ENCODE results near the gene C2orf76. TPM values are rescaled to one million over a fixed set of nuclear protein-coding genes. Genes with fewer than 3 reads are reported as not detected.

C2orf76 gene
- total and polyA plus RNA-seq, 4 donors, result 17.4 to 29.5 (median 21.3) TPM

GRCh38 chr2:119349289-119349688, 17.3 kb downstream of the C2orf76 start:
- Histone ChIP-seq H3K27me3 (ENCODE audit: control insufficient read depth, insufficient read depth, low read length) (no peaks in the 10 kb centered on the region), H3K27ac (ENCODE audit: low read depth, low read length) (no peak overlapping the region)
- WGBS (ENCODE audit: insufficient coverage), result 95% methylated on average over 6 of the region's 6 CpGs

GRCh38 chr2:119341684-119342083, 24.9 kb downstream of the C2orf76 start:
- Histone ChIP-seq H3K36me3 (ENCODE audit: control insufficient read depth, insufficient read depth, low read length) (no peaks in the 10 kb centered on the region), H3K9me3 (ENCODE audit: control insufficient read depth, insufficient read depth, low read length) (no peaks in the 10 kb centered on the region), H3K4me3 (ENCODE audit: low read depth, low read length) (no peak overlapping the region), H3K27ac (ENCODE audit: low read depth, low read length) (no peak overlapping the region), H3K4me1 (ENCODE audit: control insufficient read depth, insufficient read depth, low read length) (no peaks in the 10 kb centered on the region), H3K27me3 (ENCODE audit: control insufficient read depth, insufficient read depth, low read length) (no peaks in the 10 kb centered on the region)
- no CpG with 5 or more reads among the region's 2 CpGs for WGBS (ENCODE audit: insufficient coverage)
- no peak for DNase-seq (ENCODE audit: low read depth in 4 of 6, low spot score in 6 of 6)

More at GRCh38 chr2:119349289-119349688, 17.3 kb downstream of the C2orf76 start:
- H3K4me1 ChIP-seq (ENCODE audit: control insufficient read depth, insufficient read depth, low read length), result no peaks in the 10 kb centered on the region
- H3K4me3 ChIP-seq (ENCODE audit: low read depth, low read length), result no peak overlapping the region
- H3K9me3 ChIP-seq (ENCODE audit: control insufficient read depth, insufficient read depth, low read length), result no peaks in the 10 kb centered on the region
- DNase-seq (ENCODE audit: low read depth in 4 of 6, low spot score in 6 of 6), result no peak
- H3K36me3 ChIP-seq (ENCODE audit: control insufficient read depth, insufficient read depth, low read length), result no peaks in the 10 kb centered on the region

DNA sequence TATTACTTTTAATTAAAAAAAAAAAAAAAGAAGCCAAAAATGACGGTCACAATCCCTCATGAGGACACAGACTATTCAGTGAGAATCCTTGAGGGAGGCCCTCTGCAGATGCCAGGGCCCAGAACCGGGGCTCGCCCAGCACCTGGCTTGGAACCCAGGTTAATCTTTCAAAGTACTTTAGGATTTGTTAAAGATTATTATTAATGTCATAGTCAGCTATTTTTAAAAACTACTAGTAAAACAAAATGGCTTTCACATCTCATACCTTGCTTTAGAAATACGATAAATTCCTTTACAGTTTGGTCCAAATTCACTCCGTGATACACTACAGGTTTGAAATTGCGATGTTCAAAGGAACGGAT, 27.1 kb downstream of the C2orf76 start:
- no peak for DNase-seq (ENCODE audit: low read depth in 4 of 6, low spot score in 6 of 6)
- WGBS (ENCODE audit: insufficient coverage), result 91% methylated on average over 4 of the region's 7 CpGs
- Histone ChIP-seq H3K36me3 (ENCODE audit: control insufficient read depth, insufficient read depth, low read length) (no peaks in the 10 kb centered on the region), H3K4me3 (ENCODE audit: low read depth, low read length) (no peak overlapping the region), H3K27ac (ENCODE audit: low read depth, low read length) (no peak overlapping the region), H3K27me3 (ENCODE audit: control insufficient read depth, insufficient read depth, low read length) (no peaks in the 10 kb centered on the region), H3K9me3 (ENCODE audit: control insufficient read depth, insufficient read depth, low read length) (no peaks in the 10 kb centered on the region), H3K4me1 (ENCODE audit: control insufficient read depth, insufficient read depth, low read length) (no peaks in the 10 kb centered on the region)

DNA sequence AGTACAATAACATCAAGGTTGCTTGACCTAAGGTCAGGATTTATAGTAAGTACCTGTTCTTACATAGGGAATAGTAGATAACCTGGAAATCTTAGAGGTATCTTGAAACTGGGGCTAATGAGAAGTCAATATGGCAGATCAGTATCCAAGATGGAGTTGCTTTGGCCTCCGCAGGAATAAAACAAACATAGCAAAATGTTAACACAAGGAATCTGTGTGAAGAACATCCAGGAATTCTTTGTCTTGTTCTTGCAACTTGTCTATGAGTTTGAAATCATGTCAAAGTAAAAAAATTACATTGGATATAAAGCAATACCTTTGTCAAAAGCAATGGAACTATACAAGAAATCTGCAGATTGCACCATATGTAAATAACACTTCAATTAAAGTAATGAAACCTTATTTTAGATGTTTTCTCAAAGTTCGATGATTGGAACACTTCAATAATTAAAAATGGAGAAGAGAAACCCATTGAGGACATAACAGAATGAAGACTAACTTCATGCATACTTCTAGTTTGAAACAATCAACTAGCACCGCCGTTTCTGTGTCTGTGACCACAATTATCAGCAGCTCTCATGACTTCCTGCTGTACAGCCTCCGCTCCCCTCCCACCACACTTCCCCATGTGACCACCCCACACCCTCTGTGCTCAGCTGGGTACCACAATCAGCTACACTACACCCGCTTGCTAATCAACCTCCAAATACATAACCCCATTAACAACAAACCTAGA, 27.6 kb downstream of the C2orf76 start:
- Histone ChIP-seq H3K9me3 (ENCODE audit: control insufficient read depth, insufficient read depth, low read length) (no peaks in the 10 kb centered on the region), H3K4me3 (ENCODE audit: low read depth, low read length) (no peak overlapping the region), H3K36me3 (ENCODE audit: control insufficient read depth, insufficient read depth, low read length) (no peaks in the 10 kb centered on the region), H3K27me3 (ENCODE audit: control insufficient read depth, insufficient read depth, low read length) (no peaks in the 10 kb centered on the region), H3K27ac (ENCODE audit: low read depth, low read length) (no peak overlapping the region), H3K4me1 (ENCODE audit: control insufficient read depth, insufficient read depth, low read length) (no peaks in the 10 kb centered on the region)
- WGBS (ENCODE audit: insufficient coverage), result 70% methylated on average over 3 of the region's 6 CpGs
- no peak for DNase-seq (ENCODE audit: low read depth in 4 of 6, low spot score in 6 of 6)

GRCh38 chr2:119338272-119338671, 28.4 kb downstream of the C2orf76 start:
- Histone ChIP-seq H3K9me3 (ENCODE audit: control insufficient read depth, insufficient read depth, low read length) (no peaks in the 10 kb centered on the region), H3K4me3 (ENCODE audit: low read depth, low read length) (no peak overlapping the region), H3K36me3 (ENCODE audit: control insufficient read depth, insufficient read depth, low read length) (no peaks in the 10 kb centered on the region), H3K4me1 (ENCODE audit: control insufficient read depth, insufficient read depth, low read length) (no peaks in the 10 kb centered on the region), H3K27me3 (ENCODE audit: control insufficient read depth, insufficient read depth, low read length) (no peaks in the 10 kb centered on the region), H3K27ac (ENCODE audit: low read depth, low read length) (no peak overlapping the region)
- WGBS (ENCODE audit: insufficient coverage), result no CpG with 5 or more reads among the region's 2 CpGs
- DNase-seq (ENCODE audit: low read depth in 4 of 6, low spot score in 6 of 6), result no peak

DNA sequence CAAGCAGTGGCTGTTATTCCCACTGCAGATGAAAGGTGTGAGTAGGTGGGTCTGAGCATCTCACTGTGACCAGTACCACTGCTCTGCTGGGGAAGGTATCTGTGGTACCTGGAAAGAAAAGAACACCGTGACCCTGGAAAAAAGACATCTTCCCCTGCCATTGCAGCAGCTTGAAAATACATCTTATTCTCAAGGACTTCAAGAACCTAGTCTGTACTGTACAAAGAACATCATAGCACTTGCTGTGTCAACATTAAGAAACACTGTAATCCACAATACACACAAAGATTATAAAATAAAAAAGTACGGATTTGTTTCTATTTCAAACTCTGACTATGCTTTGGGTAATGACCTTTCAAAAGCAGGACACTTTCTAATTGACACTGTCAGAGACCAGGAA, 28.9 kb downstream of the C2orf76 start:
- no peak overlapping the region for H3K27ac ChIP-seq (ENCODE audit: low read depth, low read length)
- H3K9me3 ChIP-seq (ENCODE audit: control insufficient read depth, insufficient read depth, low read length), result no peaks in the 10 kb centered on the region
- no CpG with 5 or more reads among the region's 2 CpGs for WGBS (ENCODE audit: insufficient coverage)
- H3K4me3 ChIP-seq (ENCODE audit: low read depth, low read length), result no peak overlapping the region
- DNase-seq (ENCODE audit: low read depth in 4 of 6, low spot score in 6 of 6), result no peak
- H3K27me3 ChIP-seq (ENCODE audit: control insufficient read depth, insufficient read depth, low read length), result no peaks in the 10 kb centered on the region
- H3K4me1 ChIP-seq (ENCODE audit: control insufficient read depth, insufficient read depth, low read length), result no peaks in the 10 kb centered on the region
- H3K36me3 ChIP-seq (ENCODE audit: control insufficient read depth, insufficient read depth, low read length), result no peaks in the 10 kb centered on the region

DNA sequence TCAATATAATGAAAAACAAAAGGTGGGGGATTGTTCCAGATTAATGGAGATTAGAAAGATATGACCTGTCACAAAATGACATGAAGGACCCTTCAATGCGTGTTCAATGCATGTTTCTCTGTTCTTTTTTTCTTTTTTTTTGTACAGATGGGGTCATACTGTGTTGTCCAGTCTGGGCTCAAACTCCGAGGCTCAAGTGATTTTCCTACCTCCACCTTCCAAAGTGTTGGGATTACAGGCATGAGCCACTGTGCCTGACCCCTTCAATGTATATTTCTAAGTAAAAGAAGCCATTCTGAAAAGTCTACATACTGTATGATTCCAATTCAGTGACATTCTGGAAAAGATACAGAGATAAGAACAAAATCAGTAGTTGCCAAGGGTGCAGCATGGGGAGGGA, 32.8 kb downstream of the C2orf76 start:
- no peak overlapping the region for H3K27ac ChIP-seq (ENCODE audit: low read depth, low read length)
- 100% methylated on average over 1 of the region's 2 CpGs for WGBS (ENCODE audit: insufficient coverage)
- no peak overlapping the region for H3K4me3 ChIP-seq (ENCODE audit: low read depth, low read length)
- no peak for DNase-seq (ENCODE audit: low read depth in 4 of 6, low spot score in 6 of 6)
- no peaks in the 10 kb centered on the region for H3K27me3 ChIP-seq (ENCODE audit: control insufficient read depth, insufficient read depth, low read length)
- H3K9me3 ChIP-seq (ENCODE audit: control insufficient read depth, insufficient read depth, low read length), result no peaks in the 10 kb centered on the region
- no peaks in the 10 kb centered on the region for H3K4me1 ChIP-seq (ENCODE audit: control insufficient read depth, insufficient read depth, low read length)
- H3K36me3 ChIP-seq (ENCODE audit: control insufficient read depth, insufficient read depth, low read length), result no peaks in the 10 kb centered on the region

DNA sequence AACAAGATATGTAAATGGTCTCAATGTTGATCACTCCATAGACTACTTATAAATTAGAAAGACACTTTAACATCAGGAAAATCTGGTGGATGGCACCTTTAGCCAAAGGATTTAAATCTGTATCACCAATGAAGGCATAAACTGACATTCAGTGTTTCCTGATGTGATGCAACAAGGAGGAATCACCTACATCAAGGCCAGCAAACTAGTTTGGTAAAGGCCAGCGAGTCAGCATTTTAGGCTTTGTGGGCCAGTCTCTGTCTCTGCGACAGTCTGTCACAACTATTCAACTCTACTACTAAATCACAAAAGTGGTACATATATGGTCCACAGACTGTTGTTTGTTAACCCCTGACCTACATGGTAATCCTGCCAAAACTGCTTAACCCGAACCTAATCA, 33.3 kb downstream of the C2orf76 start:
- Histone ChIP-seq H3K36me3 (ENCODE audit: control insufficient read depth, insufficient read depth, low read length) (no peaks in the 10 kb centered on the region), H3K4me1 (ENCODE audit: control insufficient read depth, insufficient read depth, low read length) (no peaks in the 10 kb centered on the region), H3K9me3 (ENCODE audit: control insufficient read depth, insufficient read depth, low read length) (no peaks in the 10 kb centered on the region), H3K27me3 (ENCODE audit: control insufficient read depth, insufficient read depth, low read length) (no peaks in the 10 kb centered on the region), H3K27ac (ENCODE audit: low read depth, low read length) (no peak overlapping the region), H3K4me3 (ENCODE audit: low read depth, low read length) (no peak overlapping the region)
- no peak for DNase-seq (ENCODE audit: low read depth in 4 of 6, low spot score in 6 of 6)
- WGBS (ENCODE audit: insufficient coverage), result 80% methylated on average over 1 of the region's 3 CpGs

DNA sequence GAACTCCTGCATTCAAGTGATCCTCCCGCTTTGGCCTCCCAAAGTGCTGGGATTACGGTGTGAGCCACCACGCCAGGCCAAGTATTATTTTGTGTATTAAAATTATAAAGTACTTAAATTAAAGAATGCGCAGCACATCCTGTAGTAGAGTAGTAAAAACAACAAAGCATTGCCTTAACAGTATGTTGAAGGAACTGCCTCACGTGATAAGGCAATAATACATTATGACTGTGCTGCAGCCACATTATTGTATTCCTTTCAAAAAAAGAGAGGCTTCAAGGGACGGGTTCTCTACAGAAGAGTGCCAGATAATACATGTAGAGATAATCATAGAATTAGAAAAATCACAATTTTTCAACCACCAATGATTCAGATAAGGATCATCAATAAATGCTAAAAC, 33.7 kb downstream of the C2orf76 start:
- Histone ChIP-seq H3K4me3 (ENCODE audit: low read depth, low read length) (no peak overlapping the region), H3K36me3 (ENCODE audit: control insufficient read depth, insufficient read depth, low read length) (no peaks in the 10 kb centered on the region), H3K9me3 (ENCODE audit: control insufficient read depth, insufficient read depth, low read length) (no peaks in the 10 kb centered on the region), H3K27me3 (ENCODE audit: control insufficient read depth, insufficient read depth, low read length) (no peaks in the 10 kb centered on the region), H3K27ac (ENCODE audit: low read depth, low read length) (no peak overlapping the region), H3K4me1 (ENCODE audit: control insufficient read depth, insufficient read depth, low read length) (no peaks in the 10 kb centered on the region)
- no peak for DNase-seq (ENCODE audit: low read depth in 4 of 6, low spot score in 6 of 6)
- WGBS (ENCODE audit: insufficient coverage), result no CpG with 5 or more reads among the region's 6 CpGs

DNA sequence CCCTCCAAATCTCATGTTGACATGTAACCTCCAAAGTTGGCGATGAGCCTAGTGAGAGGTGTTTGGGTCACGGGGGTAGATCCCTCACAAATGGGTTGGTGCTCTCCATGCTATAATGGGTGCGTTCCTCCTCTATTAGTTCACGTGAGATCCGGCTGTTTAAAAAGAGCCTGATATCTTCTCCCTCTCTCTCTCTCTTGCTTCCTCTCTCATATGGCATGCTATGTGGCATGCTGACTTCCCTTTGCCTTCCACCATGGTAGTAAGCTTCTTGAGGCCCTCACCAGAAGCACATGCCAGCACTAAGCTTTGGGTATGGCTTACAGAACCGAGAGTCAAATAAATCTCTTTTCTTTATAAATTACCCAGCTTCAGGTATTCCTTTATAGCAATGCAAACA, 39.2 kb downstream of the C2orf76 start:
- H3K27ac ChIP-seq (ENCODE audit: low read depth, low read length), result no peak overlapping the region
- no peaks in the 10 kb centered on the region for H3K9me3 ChIP-seq (ENCODE audit: control insufficient read depth, insufficient read depth, low read length)
- H3K4me3 ChIP-seq (ENCODE audit: low read depth, low read length), result no peak overlapping the region
- no peaks in the 10 kb centered on the region for H3K4me1 ChIP-seq (ENCODE audit: control insufficient read depth, insufficient read depth, low read length)
- H3K27me3 ChIP-seq (ENCODE audit: control insufficient read depth, insufficient read depth, low read length), result no peaks in the 10 kb centered on the region
- DNase-seq (ENCODE audit: low read depth in 4 of 6, low spot score in 6 of 6), result no peak
- 91% methylated on average over 4 of the region's 6 CpGs for WGBS (ENCODE audit: insufficient coverage)
- no peaks in the 10 kb centered on the region for H3K36me3 ChIP-seq (ENCODE audit: control insufficient read depth, insufficient read depth, low read length)
